Panc1 (cell line): ENCODE measurements around the gene PIP4K2A.

Source experiments
- POLR2AphosphoS5 ChIP-seq: IDR thresholded peaks from 2 replicates; pipeline ENCODE4 v1.6.1; 2012; ENCODE audit warnings: mild to moderate bottlenecking, low read depth, low read length, moderate library complexity
- REST ChIP-seq, 2 experiments: IDR thresholded peaks; 2 replicates each; pipeline ENCODE4 v1.6.1; 2011 to 2012; ENCODE audit warnings: low read depth in 2 of 2, control low read depth in 1 of 2, low read length in 1 of 2, mild to moderate bottlenecking in 1 of 2, moderate library complexity in 1 of 2; ENCODE audit not compliant: insufficient read depth in 1 of 2
- SIN3A ChIP-seq: IDR thresholded peaks from 2 replicates; pipeline ENCODE4 v1.6.1; 2012; ENCODE audit warnings: low read depth, mild to moderate bottlenecking, low read length, moderate library complexity, borderline replicate concordance; ENCODE audit not compliant: insufficient read depth
- TCF7L2 ChIP-seq: IDR thresholded peaks from 2 replicates; pipeline ENCODE4 v1.6.1; 2011; ENCODE audit warnings: mild to moderate bottlenecking, low read depth, low read length, inconsistent platforms
- TF ChIP-seq, protein P1 (sequence below): fragments of 450-650 bp; IDR thresholded peaks from 2 replicates; pipeline ENCODE4 v1.5.1; 2017; ENCODE audit warnings: mild to moderate bottlenecking

- TF ChIP-seq SIN3A: no peak
- TF ChIP-seq, protein P1, sequence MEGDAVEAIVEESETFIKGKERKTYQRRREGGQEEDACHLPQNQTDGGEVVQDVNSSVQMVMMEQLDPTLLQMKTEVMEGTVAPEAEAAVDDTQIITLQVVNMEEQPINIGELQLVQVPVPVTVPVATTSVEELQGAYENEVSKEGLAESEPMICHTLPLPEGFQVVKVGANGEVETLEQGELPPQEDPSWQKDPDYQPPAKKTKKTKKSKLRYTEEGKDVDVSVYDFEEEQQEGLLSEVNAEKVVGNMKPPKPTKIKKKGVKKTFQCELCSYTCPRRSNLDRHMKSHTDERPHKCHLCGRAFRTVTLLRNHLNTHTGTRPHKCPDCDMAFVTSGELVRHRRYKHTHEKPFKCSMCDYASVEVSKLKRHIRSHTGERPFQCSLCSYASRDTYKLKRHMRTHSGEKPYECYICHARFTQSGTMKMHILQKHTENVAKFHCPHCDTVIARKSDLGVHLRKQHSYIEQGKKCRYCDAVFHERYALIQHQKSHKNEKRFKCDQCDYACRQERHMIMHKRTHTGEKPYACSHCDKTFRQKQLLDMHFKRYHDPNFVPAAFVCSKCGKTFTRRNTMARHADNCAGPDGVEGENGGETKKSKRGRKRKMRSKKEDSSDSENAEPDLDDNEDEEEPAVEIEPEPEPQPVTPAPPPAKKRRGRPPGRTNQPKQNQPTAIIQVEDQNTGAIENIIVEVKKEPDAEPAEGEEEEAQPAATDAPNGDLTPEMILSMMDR: no peak
- TF ChIP-seq POLR2AphosphoS5: no peak
- TF ChIP-seq REST (IDR thresholded peaks at IDR 0.05; ENCODE audit: insufficient read depth in 1 of 2, low read depth in 2 of 2, low read length in 1 of 2): no peak
- TF ChIP-seq TCF7L2: no peak
These were observed 12.0 kb downstream of the PIP4K2A start for GRCh38 chr10:22702348-22702747.
